Effector memory CD4-positive, alpha-beta T cell (primary cell): ENCODE measurements around the gene AGPAT3.

Source experiments
- DNase-seq, 3 donors: peaks; one replicate each; pipeline ENCODE4 v3.0.0-alpha.2; 2020
- H3K27ac ChIP-seq: 2 replicates; pipeline ENCODE4 v1.7.0; 2013; ENCODE audit warnings: mild to moderate bottlenecking, low read length, moderate library complexity; ENCODE audit not compliant: insufficient read depth, poor library complexity, severe bottlenecking
- H3K27me3 ChIP-seq: replicated peaks from 2 replicates; pipeline ENCODE4 v1.7.0; 2013; ENCODE audit warnings: mild to moderate bottlenecking, low read length; ENCODE audit not compliant: insufficient read depth, control insufficient read depth, poor library complexity, severe bottlenecking
- H3K36me3 ChIP-seq: 2 replicates; pipeline ENCODE4 v1.7.0; 2013; ENCODE audit warnings: mild to moderate bottlenecking, low read length, moderate library complexity; ENCODE audit not compliant: control insufficient read depth, insufficient read depth
- H3K4me1 ChIP-seq: 2 replicates; pipeline ENCODE4 v1.7.0; 2013; ENCODE audit warnings: low read length, mild to moderate bottlenecking; ENCODE audit not compliant: control insufficient read depth, insufficient read depth, poor library complexity, severe bottlenecking
- H3K4me3 ChIP-seq: 2 replicates; pipeline ENCODE4 v1.7.0; 2013; ENCODE audit warnings: low read length, low read depth, mild to moderate bottlenecking; ENCODE audit not compliant: insufficient read depth, poor library complexity, severe bottlenecking
- H3K9me3 ChIP-seq: 2 replicates; pipeline ENCODE4 v1.7.0; 2013; ENCODE audit warnings: mild to moderate bottlenecking, low read length, moderate library complexity; ENCODE audit not compliant: control insufficient read depth

Gene AGPAT3

DNA sequence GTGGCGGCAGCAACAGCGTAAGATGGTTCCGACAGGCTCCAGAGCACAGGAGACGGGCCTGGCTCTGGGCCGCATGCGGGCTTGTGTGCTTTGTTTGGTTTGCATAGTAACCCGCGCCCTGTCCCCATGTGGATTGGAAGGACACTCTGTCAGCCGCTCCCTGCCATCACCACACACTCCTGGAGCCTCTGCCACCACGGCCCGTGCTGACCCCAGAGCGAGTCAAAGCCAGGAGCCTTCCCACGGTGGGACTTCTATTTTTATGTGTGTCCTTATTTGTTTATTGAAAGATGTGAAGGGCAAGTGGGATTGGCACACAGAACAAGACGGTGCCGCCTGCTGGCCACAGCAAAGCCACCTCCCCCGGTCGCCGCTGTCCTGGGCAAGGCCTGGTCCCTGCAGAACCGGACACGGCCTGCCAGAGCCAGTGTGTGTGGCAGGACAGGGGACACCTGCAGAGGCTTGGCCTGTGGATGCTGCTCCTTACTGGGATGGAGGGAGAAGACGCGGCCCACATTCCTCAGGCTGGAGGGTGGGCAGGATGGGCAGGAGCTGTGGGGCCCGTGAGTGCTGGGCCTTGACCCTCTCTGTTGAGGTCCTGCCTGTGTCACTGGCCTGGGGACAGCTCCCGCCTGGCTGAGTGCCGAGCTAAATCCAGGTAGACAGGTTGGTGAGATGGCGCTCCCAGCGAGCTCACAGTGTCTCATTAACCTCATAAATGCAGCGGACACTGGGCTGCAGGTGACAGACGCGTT lies 64.4 kb downstream of the AGPAT3 start:
- Histone ChIP-seq H3K27me3 (no peaks in the 10 kb centered on the region), H3K36me3 (peaks cover 28% of the 10 kb centered on the region)
- DNase-seq, result no peak

GRCh38 chr21:43930074-43930847 lies 65.2 kb downstream of the AGPAT3 start:
- no peak overlapping the region for H3K4me3 ChIP-seq

More for the DNA sequence above, 64.4 kb downstream of the AGPAT3 start:
- Histone ChIP-seq H3K4me3 (no peak overlapping the region), H3K9me3 (no peaks in the 10 kb centered on the region), H3K27ac (no peak overlapping the region), H3K4me1 (no peaks in the 10 kb centered on the region)

DNA sequence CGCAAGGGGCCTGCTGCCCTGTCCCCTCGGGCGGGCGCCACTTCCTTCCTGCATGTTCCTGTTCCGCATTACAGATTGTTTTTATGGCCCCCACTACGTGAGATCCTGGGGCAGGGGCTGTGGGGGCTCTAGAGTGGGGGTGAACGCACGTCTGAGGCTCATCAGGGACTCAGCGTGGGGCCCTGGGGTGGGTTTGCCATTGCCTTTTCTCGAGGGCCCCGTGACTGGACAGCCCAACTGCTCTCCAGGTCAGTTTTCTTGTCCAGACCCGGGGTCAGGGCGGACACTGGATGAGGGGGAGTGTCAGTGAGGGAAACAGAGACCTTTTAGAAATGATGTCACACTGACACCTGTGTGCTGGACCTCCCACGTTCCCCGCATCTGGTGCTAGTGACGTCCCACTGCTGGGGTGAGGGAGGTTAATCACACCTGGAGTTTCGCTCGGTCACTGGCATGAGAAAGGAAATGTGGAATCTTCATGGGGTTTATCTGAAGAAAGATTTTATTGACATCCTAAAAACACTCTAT lies 65.9 kb downstream of the AGPAT3 start:
- DNase-seq, result no peak
- Histone ChIP-seq H3K27ac (no peak overlapping the region), H3K27me3 (no peaks in the 10 kb centered on the region), H3K36me3 (peaks cover 19% of the 10 kb centered on the region), H3K4me1 (no peaks in the 10 kb centered on the region), H3K4me3 (no peak overlapping the region), H3K9me3 (no peaks in the 10 kb centered on the region)

More at GRCh38 chr21:43930074-43930847, 65.2 kb downstream of the AGPAT3 start:
- DNase-seq, result no peak
- Histone ChIP-seq H3K4me1 (no peaks in the 10 kb centered on the region), H3K27me3 (no peaks in the 10 kb centered on the region), H3K27ac (no peak overlapping the region), H3K9me3 (no peaks in the 10 kb centered on the region), H3K36me3 (peaks cover 23% of the 10 kb centered on the region)

- Histone ChIP-seq H3K4me3 (no peak overlapping the region), H3K27ac (no peak overlapping the region), H3K9me3 (no peaks in the 10 kb centered on the region), H3K36me3 (peaks cover 19% of the 10 kb centered on the region), H3K27me3 (no peaks in the 10 kb centered on the region), H3K4me1 (no peaks in the 10 kb centered on the region)
- no peak for DNase-seq
Measured at GRCh38 chr21:43931489-43931888, 66.5 kb downstream of the AGPAT3 start.

- Histone ChIP-seq H3K27ac (no peak overlapping the region), H3K4me3 (no peak overlapping the region), H3K4me1 (no peaks in the 10 kb centered on the region), H3K9me3 (no peaks in the 10 kb centered on the region), H3K27me3 (no peaks in the 10 kb centered on the region), H3K36me3 (peaks cover 19% of the 10 kb centered on the region)
- no peak for DNase-seq
Measured at GRCh38 chr21:43932005-43932404, 67.0 kb downstream of the AGPAT3 start.

DNA sequence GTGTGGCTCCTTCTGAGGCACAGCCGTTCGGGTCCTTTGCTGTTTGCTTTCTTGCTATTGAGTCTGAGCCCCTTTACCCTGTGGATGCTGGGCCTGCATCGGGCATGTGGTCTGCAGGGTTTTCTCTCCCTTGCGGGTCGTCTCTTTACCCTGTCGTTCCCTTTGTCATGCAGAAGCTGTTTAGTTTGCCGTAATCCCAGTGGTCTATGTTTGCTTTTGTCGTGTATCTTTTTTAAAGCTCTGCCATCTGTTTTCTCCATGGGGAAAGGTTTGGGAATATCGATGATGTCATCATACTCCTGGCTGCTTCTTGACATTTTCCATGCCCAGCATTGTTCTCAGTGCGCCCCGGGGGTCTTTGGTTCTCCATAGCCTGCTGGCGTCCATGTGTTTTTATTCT lies 68.2 kb downstream of the AGPAT3 start:
- H3K4me1 ChIP-seq, result peaks cover 3% of the 10 kb centered on the region

GRCh38 chr21:43933680-43934079 lies 68.7 kb downstream of the AGPAT3 start:
- DNase-seq, result no peak
- H3K9me3 ChIP-seq, result no peaks in the 10 kb centered on the region
- H3K27ac ChIP-seq, result no peak overlapping the region
- no peaks in the 10 kb centered on the region for H3K27me3 ChIP-seq
- peaks cover 10% of the 10 kb centered on the region for H3K36me3 ChIP-seq
- H3K4me1 ChIP-seq, result peaks cover 7% of the 10 kb centered on the region
- no peak overlapping the region for H3K4me3 ChIP-seq

More for the DNA sequence above, 68.2 kb downstream of the AGPAT3 start:
- H3K27ac ChIP-seq, result no peak overlapping the region
- no peaks in the 10 kb centered on the region for H3K9me3 ChIP-seq
- peaks cover 15% of the 10 kb centered on the region for H3K36me3 ChIP-seq
- no peaks in the 10 kb centered on the region for H3K27me3 ChIP-seq
- H3K4me3 ChIP-seq, result no peak overlapping the region
- DNase-seq, result no peak

DNA sequence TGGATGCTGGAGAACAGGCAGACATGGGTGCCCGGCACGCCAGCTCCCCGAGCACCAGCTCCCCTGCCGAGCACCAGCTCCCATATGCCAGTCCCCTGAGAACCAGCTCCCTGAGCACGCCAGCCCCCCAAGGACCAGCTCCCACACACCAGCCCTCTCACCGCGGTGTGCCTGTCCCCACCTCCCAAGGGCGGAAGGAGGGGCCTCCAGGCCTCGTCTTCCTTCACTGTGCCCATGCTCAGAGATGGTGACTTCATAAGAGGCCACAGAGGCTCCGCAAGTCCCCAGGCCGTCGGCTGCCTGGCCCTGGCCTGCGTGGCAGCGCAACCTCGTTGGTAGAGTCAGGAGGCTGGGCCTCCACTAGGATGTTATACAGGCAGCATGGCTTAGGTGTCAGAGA lies 69.1 kb downstream of the AGPAT3 start:
- DNase-seq, result no peak
- peaks cover 8% of the 10 kb centered on the region for H3K36me3 ChIP-seq
- H3K4me1 ChIP-seq, result peaks cover 9% of the 10 kb centered on the region
- no peaks in the 10 kb centered on the region for H3K27me3 ChIP-seq
- no peaks in the 10 kb centered on the region for H3K9me3 ChIP-seq
- no peak overlapping the region for H3K27ac ChIP-seq
- H3K4me3 ChIP-seq, result no peak overlapping the region

- no peak for DNase-seq
- peaks cover 9% of the 10 kb centered on the region for H3K4me1 ChIP-seq
- no peaks in the 10 kb centered on the region for H3K27me3 ChIP-seq
- no peaks in the 10 kb centered on the region for H3K9me3 ChIP-seq
- H3K36me3 ChIP-seq, result peaks cover 4% of the 10 kb centered on the region
- no peak overlapping the region for H3K4me3 ChIP-seq
- H3K27ac ChIP-seq, result no peak overlapping the region
Measured at GRCh38 chr21:43934716-43935705, 70.0 kb downstream of the AGPAT3 start.
